Upper lobe of left lung (tissue), 4 donors: Measurements from ENCODE around the gene FMN2.

Source experiments
- POLR2AphosphoS5 ChIP-seq, 2 donors: sonication (generic); formaldehyde crosslinking; IDR thresholded peaks; one replicate each; pipeline ENCODE4 v1.5.1; 2017; ENCODE audit warnings: antibody characterized with exemption in 2 of 2
- TF ChIP-seq, protein P1 (sequence below), 6 experiments: fragments of 450-650 bp in 4 of 6; fragments of 200-600 bp in 2 of 6; sonication (generic) in 2 of 6; IDR thresholded peaks; one replicate each; pipeline ENCODE4 v1.5.1; 2016 to 2019; ENCODE audit warnings: antibody characterized with exemption in 6 of 6

DNA sequence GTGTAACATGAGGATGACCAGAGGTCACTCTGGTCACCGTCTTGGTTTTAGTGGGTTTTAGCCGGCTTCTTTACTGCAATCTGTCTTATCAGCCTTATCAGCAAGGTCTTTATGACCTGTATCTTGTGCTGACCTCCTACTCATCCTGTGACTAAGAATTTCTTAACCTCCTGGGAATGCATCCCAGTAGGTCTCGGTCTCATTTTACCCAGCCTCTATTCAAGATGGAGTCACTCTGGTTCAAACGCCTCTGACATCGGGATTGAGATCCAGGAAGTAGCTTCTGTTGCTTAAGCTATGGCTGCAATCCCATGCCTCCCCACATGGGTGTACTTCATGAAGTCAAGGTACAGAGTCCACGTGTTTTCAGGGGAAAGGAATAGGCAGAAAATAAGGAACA is 19.9 kb downstream of the FMN2 start:
- TF ChIP-seq POLR2AphosphoS5 (IDR thresholded peaks at IDR 0.05): no peak
- TF ChIP-seq, protein P1, sequence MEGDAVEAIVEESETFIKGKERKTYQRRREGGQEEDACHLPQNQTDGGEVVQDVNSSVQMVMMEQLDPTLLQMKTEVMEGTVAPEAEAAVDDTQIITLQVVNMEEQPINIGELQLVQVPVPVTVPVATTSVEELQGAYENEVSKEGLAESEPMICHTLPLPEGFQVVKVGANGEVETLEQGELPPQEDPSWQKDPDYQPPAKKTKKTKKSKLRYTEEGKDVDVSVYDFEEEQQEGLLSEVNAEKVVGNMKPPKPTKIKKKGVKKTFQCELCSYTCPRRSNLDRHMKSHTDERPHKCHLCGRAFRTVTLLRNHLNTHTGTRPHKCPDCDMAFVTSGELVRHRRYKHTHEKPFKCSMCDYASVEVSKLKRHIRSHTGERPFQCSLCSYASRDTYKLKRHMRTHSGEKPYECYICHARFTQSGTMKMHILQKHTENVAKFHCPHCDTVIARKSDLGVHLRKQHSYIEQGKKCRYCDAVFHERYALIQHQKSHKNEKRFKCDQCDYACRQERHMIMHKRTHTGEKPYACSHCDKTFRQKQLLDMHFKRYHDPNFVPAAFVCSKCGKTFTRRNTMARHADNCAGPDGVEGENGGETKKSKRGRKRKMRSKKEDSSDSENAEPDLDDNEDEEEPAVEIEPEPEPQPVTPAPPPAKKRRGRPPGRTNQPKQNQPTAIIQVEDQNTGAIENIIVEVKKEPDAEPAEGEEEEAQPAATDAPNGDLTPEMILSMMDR (IDR thresholded peaks at IDR 0.05): no peak
